Choroid plexus epithelial cell (primary cell): ENCODE data around the gene KIF19.

Experiments used
- DNase-seq: peaks from one replicate; pipeline ENCODE4 v3.0.0-alpha.2; 2010; ENCODE audit warnings: low read depth
- H3K4me3 ChIP-seq: 2 replicates; pipeline ENCODE4 v1.5.1; 2011; ENCODE audit warnings: low read depth, mild to moderate bottlenecking, control low read depth, low read length, moderate library complexity
- TF ChIP-seq, protein P1 (sequence below): conservative IDR thresholded peaks from 2 replicates; pipeline ENCODE4 v1.5.1; 2011; ENCODE audit warnings: low read depth, mild to moderate bottlenecking, control low read depth, inconsistent platforms, low read length, moderate library complexity

KIF19 gene

GRCh38 chr17:74340470-74341023 lies 14.5 kb downstream of the KIF19 start:
- no peak overlapping the region for H3K4me3 ChIP-seq
- no peak for DNase-seq
- TF ChIP-seq, protein P1, sequence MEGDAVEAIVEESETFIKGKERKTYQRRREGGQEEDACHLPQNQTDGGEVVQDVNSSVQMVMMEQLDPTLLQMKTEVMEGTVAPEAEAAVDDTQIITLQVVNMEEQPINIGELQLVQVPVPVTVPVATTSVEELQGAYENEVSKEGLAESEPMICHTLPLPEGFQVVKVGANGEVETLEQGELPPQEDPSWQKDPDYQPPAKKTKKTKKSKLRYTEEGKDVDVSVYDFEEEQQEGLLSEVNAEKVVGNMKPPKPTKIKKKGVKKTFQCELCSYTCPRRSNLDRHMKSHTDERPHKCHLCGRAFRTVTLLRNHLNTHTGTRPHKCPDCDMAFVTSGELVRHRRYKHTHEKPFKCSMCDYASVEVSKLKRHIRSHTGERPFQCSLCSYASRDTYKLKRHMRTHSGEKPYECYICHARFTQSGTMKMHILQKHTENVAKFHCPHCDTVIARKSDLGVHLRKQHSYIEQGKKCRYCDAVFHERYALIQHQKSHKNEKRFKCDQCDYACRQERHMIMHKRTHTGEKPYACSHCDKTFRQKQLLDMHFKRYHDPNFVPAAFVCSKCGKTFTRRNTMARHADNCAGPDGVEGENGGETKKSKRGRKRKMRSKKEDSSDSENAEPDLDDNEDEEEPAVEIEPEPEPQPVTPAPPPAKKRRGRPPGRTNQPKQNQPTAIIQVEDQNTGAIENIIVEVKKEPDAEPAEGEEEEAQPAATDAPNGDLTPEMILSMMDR = no peak

- no peak for DNase-seq
- no peak overlapping the region for H3K4me3 ChIP-seq
- TF ChIP-seq, protein P1 = no peak
Observed at GRCh38 chr17:74342224-74342623, 16.2 kb downstream of the KIF19 start.

- TF ChIP-seq, protein P1 = no peak
- no peak for DNase-seq
- no peak overlapping the region for H3K4me3 ChIP-seq
Observed at GRCh38 chr17:74343121-74343520, 17.1 kb downstream of the KIF19 start.

GRCh38 chr17:74343526-74344284 lies 17.7 kb downstream of the KIF19 start:
- TF ChIP-seq, protein P1 = no peak
- H3K4me3 ChIP-seq = no peak overlapping the region
- no peak for DNase-seq

DNA sequence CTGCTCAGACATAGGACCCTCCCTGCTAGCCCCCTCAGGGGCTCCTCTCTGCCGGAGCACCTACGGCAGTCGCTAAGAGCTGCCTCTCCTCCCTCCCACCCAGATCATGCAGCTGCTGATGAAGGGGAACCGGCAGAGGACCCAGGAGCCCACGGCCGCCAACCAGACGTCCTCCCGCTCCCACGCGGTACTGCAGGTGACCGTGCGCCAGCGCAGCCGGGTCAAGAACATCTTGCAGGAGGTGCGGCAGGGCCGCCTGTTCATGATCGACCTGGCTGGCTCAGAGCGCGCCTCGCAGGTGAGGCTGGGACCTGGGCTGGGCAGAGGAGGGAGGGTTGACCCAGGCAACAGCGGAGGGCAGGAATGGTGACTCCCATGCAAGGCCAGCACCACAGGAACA lies 18.6 kb downstream of the KIF19 start:
- no peak for DNase-seq
- no peak overlapping the region for H3K4me3 ChIP-seq
- TF ChIP-seq, protein P1 = no peak

GRCh38 chr17:74345433-74346241 lies 19.6 kb downstream of the KIF19 start:
- DNase-seq = no peak
- TF ChIP-seq, protein P1 = no peak
- no peak overlapping the region for H3K4me3 ChIP-seq
